Kidney (tissue), 14 donors: ENCODE data around the gene GOLPH3. TPM values are rescaled to one million over a fixed set of nuclear protein-coding genes. Genes with fewer than 3 reads are reported as not detected.
"Not testable (repeated sequence)": the region's sequence is repeated elsewhere in the genome, so short reads cannot be mapped to it uniquely, and the experiment has no call there.

Experiments
- DNase-seq, 5 donors: peaks; one replicate each; pipeline ENCODE4 v3.0.0-alpha.2; 2013 to 2020
- FAIRE-seq: peaks from 2 replicates; lab custom pipeline; 2012; peaks lifted over from hg19 to GRCh38; lab: Jason Lieb, UNC
- H3K27ac ChIP-seq, 2 donors: one replicate each; pipeline ENCODE4 v1.7.0; 2013; ENCODE audit warnings: low read depth in 2 of 2, low read length in 2 of 2, inconsistent platforms in 1 of 2
- H3K27me3 ChIP-seq: one replicate; pipeline ENCODE4 v1.7.1; 2013; ENCODE audit warnings: low read length, inconsistent platforms; ENCODE audit not compliant: control insufficient read depth, insufficient read depth
- H3K36me3 ChIP-seq, 3 donors: one replicate each; pipeline versions ENCODE4 v1.7.0 to v1.7.1; 2013; ENCODE audit warnings: low read length in 3 of 3, control low read depth in 1 of 3, inconsistent platforms in 1 of 3; ENCODE audit not compliant: insufficient read depth in 3 of 3, control insufficient read depth in 2 of 3
- H3K4me1 ChIP-seq, 3 donors: one replicate each; pipeline versions ENCODE4 v1.7.0 to v1.7.1; 2013; ENCODE audit warnings: low read length in 3 of 3, inconsistent platforms in 1 of 3, low read depth in 1 of 3; ENCODE audit not compliant: control insufficient read depth in 2 of 3, insufficient read depth in 2 of 3
- H3K4me3 ChIP-seq, 3 donors: one replicate each; pipeline versions ENCODE4 v1.7.0 to v1.8.1; 2013; ENCODE audit warnings: low read length in 3 of 3, control low read depth in 1 of 3, inconsistent platforms in 1 of 3
- H3K9ac ChIP-seq, 3 donors: one replicate each; pipeline versions ENCODE4 v1.7.0 to v1.7.1; 2013; ENCODE audit warnings: low read length in 3 of 3, control low read depth in 1 of 3, inconsistent platforms in 1 of 3
- H3K9me3 ChIP-seq, 3 donors: one replicate each; pipeline versions ENCODE4 v1.7.0 to v1.7.1; 2013; ENCODE audit warnings: low read length in 3 of 3, control low read depth in 1 of 3, inconsistent platforms in 1 of 3; ENCODE audit not compliant: control insufficient read depth in 2 of 3, insufficient read depth in 1 of 3
- CTCF ChIP-seq: IDR thresholded peaks from 3 replicates; pipeline ENCODE4 v1.5.1; 2012; ENCODE audit warnings: mild to moderate bottlenecking, moderate library complexity, borderline replicate concordance; ENCODE audit not compliant: insufficient read depth; ENCODE audit errors: extremely low read depth
- intact Hi-C: fragments of 100-400 bp; cut with DNase I; formaldehyde crosslinking; loops from one replicate; pipeline ENCODE4 v1.11.1; 2022
- polyA plus RNA-seq: library from polyadenylated mRNA; stranded (reverse); fragments of 350-450 nt; fragmentation: Illumina TruSeq; extraction: RNeasy Lipid Tissue Mini Kit (QIAGEN cat#74804); gene quantifications from one replicate; pipeline ENCODE4 v1.2.3, GENCODE V29; 2014; ENCODE audit warnings: low read depth, low replicate concordance; ENCODE audit not compliant: insufficient read depth
- total RNA-seq: library from RNA; stranded (reverse); fragmentation: NEBNext Ultra II Directional; extraction: Animal tissue kit (Norgen Biotek cat#: 25700); gene quantifications from one replicate; pipeline ENCODE4 v1.2.1, GENCODE V29; 2021
- donor health status: control.
- donor health status: control.
- donor health status: control.
- donor health status: control.
- donor health status: control.
- donor health status: DM: yes; HTN: yes; CAD: no.
- donor health status: Normal renal cell carcinoma (clear cell type).

The GOLPH3 gene
- total and polyA plus RNA-seq, 2 donors from 2014 or later, result 38.5 to 118 TPM

GRCh38 chr5:32087086-32088082 lies 86.7 kb downstream of the GOLPH3 start:
- H3K4me1 ChIP-seq, result no peaks in the 10 kb centered on the region
- no peak overlapping the region for H3K4me3 ChIP-seq
- DNase-seq, result no peak
- H3K9ac ChIP-seq, result no peak overlapping the region
- H3K27me3 ChIP-seq, result no peaks in the 10 kb centered on the region
- H3K36me3 ChIP-seq, result peaks cover 0 to 11% (median 0%) of the 10 kb centered on the region in 3 donors
- TF ChIP-seq CTCF, result no peak
- H3K27ac ChIP-seq, result no peak overlapping the region
- FAIRE-seq, result no peak
- H3K9me3 ChIP-seq, result no peaks in the 10 kb centered on the region
- intact Hi-C loops, result no loop called here

- no peak overlapping the region for H3K4me3 ChIP-seq
- peaks cover 0 to 9% (median 0%) of the 10 kb centered on the region in 3 donors for H3K36me3 ChIP-seq
- DNase-seq, result no peak
- no peak for FAIRE-seq
- H3K27ac ChIP-seq, result no peak overlapping the region
- intact Hi-C loops, result no loop called here
- H3K4me1 ChIP-seq, result no peaks in the 10 kb centered on the region
- TF ChIP-seq CTCF, result no peak
- H3K9me3 ChIP-seq, result no peaks in the 10 kb centered on the region
- H3K9ac ChIP-seq, result no peak overlapping the region
- no peaks in the 10 kb centered on the region for H3K27me3 ChIP-seq
Measured at GRCh38 chr5:32083981-32084430, 90.1 kb downstream of the GOLPH3 start.

GRCh38 chr5:32082701-32083100 lies 91.4 kb downstream of the GOLPH3 start:
- no peaks in the 10 kb centered on the region for H3K4me1 ChIP-seq
- TF ChIP-seq CTCF, result no peak
- H3K36me3 ChIP-seq, result peaks cover 0 to 5% (median 0%) of the 10 kb centered on the region in 3 donors
- H3K9me3 ChIP-seq, result no peaks in the 10 kb centered on the region
- H3K27ac ChIP-seq, result no peak overlapping the region
- no peak overlapping the region for H3K9ac ChIP-seq
- no peak for DNase-seq
- no peak overlapping the region for H3K4me3 ChIP-seq
- intact Hi-C loops, result no loop called here
- no peaks in the 10 kb centered on the region for H3K27me3 ChIP-seq
- FAIRE-seq, result no peak

GRCh38 chr5:32080565-32080964 lies 93.6 kb downstream of the GOLPH3 start:
- DNase-seq, FAIRE-seq, H3K27ac ChIP-seq: not testable (repeated sequence)

GRCh38 chr5:32078855-32079254 lies 95.3 kb downstream of the GOLPH3 start:
- not testable (repeated sequence) for H3K27ac ChIP-seq, H3K4me1 ChIP-seq, H3K27me3 ChIP-seq, H3K4me3 ChIP-seq, H3K9ac ChIP-seq, H3K9me3 ChIP-seq, DNase-seq, H3K36me3 ChIP-seq, FAIRE-seq
- intact Hi-C loops, result loop anchor here (10.0 kb wide), 1 partner anchor 254 kb away; no protein-coding TSS in a partner anchor

More at GRCh38 chr5:32080565-32080964, 93.6 kb downstream of the GOLPH3 start:
- intact Hi-C loops, H3K36me3 ChIP-seq, H3K27me3 ChIP-seq, H3K9me3 ChIP-seq, H3K4me1 ChIP-seq, H3K4me3 ChIP-seq, H3K9ac ChIP-seq: not testable (repeated sequence)
